ENCODE measurements around the gene TWNK.

Gene TWNK

GRCh38 chr10:100986952-100987684 lies at the start of gene TWNK, which contains the start of gene MRPL43 (continued):
- TF ChIP-seq, protein P1, sequence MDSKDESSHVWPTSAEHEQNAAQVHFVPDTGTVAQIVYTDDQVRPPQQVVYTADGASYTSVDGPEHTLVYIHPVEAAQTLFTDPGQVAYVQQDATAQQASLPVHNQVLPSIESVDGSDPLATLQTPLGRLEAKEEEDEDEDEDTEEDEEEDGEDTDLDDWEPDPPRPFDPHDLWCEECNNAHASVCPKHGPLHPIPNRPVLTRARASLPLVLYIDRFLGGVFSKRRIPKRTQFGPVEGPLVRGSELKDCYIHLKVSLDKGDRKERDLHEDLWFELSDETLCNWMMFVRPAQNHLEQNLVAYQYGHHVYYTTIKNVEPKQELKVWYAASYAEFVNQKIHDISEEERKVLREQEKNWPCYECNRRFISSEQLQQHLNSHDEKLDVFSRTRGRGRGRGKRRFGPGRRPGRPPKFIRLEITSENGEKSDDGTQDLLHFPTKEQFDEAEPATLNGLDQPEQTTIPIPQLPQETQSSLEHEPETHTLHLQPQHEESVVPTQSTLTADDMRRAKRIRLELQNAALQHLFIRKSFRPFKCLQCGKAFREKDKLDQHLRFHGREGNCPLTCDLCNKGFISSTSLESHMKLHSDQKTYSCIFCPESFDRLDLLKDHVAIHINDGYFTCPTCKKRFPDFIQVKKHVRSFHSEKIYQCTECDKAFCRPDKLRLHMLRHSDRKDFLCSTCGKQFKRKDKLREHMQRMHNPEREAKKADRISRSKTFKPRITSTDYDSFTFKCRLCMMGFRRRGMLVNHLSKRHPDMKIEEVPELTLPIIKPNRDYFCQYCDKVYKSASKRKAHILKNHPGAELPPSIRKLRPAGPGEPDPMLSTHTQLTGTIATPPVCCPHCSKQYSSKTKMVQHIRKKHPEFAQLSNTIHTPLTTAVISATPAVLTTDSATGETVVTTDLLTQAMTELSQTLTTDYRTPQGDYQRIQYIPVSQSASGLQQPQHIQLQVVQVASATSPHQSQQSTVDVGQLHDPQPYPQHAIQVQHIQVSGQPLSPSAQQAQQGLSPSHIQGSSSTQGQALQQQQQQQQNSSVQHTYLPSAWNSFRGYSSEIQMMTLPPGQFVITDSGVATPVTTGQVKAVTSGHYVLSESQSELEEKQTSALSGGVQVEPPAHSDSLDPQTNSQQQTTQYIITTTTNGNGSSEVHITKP (tag by site-specific recombination; IDR thresholded peaks at IDR 0.05), result 0 out of 2 replicates have a peak, but pooled peaks have one; percentile 6
- TF ChIP-seq ZSCAN18 (tag by site-specific recombination; IDR thresholded peaks at IDR 0.05) (no peak), ZNF146 (tag by site-specific recombination; IDR thresholded peaks at IDR 0.05) (no peak), ZNF529 (tag by site-specific recombination; IDR thresholded peaks at IDR 0.05; ENCODE audit: insufficient replicate concordance) (no peak), ZNF157 (tag by site-specific recombination; IDR thresholded peaks at IDR 0.05) (no peak), IKZF3 (tag by site-specific recombination; IDR thresholded peaks at IDR 0.05) (no peak), SP3 (tag by site-specific recombination; IDR thresholded peaks at IDR 0.05) (peak; percentile 87), ZNF501 (tag by site-specific recombination; IDR thresholded peaks at IDR 0.05) (peak; percentile 68; the same call in 1 of the 2 replicates), ZNF777 (tag by site-specific recombination; IDR thresholded peaks at IDR 0.05; ENCODE audit: borderline replicate concordance) (no peak), ZNF394 (tag by site-specific recombination; IDR thresholded peaks at IDR 0.05; ENCODE audit: borderline replicate concordance) (peak; percentile 91), ZNF624 (tag by site-specific recombination; IDR thresholded peaks at IDR 0.05) (no peak), ZNF776 (tag by site-specific recombination; IDR thresholded peaks at IDR 0.05; ENCODE audit: borderline replicate concordance) (no peak), ELK4 (IDR thresholded peaks at IDR 0.05; ENCODE audit: borderline replicate concordance, low read depth, low read length) (peak; percentile 51; the same call in 1 of the 2 replicates), ZNF174 (tag by site-specific recombination; IDR thresholded peaks at IDR 0.05) (no peak), SALL2 (tag by site-specific recombination; IDR thresholded peaks at IDR 0.05; ENCODE audit: borderline replicate concordance) (no peak), ZNF366 (tag by site-specific recombination; conservative IDR thresholded peaks at IDR 0.05) (no peak), CTCF (tag by site-specific recombination; IDR thresholded peaks at IDR 0.05) (no peak), ZFHX2 (tag by site-specific recombination; conservative IDR thresholded peaks at IDR 0.05) (peak; percentile 59)
- TF ChIP-seq, protein P2, sequence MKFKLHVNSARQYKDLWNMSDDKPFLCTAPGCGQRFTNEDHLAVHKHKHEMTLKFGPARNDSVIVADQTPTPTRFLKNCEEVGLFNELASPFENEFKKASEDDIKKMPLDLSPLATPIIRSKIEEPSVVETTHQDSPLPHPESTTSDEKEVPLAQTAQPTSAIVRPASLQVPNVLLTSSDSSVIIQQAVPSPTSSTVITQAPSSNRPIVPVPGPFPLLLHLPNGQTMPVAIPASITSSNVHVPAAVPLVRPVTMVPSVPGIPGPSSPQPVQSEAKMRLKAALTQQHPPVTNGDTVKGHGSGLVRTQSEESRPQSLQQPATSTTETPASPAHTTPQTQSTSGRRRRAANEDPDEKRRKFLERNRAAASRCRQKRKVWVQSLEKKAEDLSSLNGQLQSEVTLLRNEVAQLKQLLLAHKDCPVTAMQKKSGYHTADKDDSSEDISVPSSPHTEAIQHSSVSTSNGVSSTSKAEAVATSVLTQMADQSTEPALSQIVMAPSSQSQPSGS (tag by site-specific recombination; IDR thresholded peaks at IDR 0.05; ENCODE audit: low read depth), result no peak
- TF ChIP-seq, protein P3, sequence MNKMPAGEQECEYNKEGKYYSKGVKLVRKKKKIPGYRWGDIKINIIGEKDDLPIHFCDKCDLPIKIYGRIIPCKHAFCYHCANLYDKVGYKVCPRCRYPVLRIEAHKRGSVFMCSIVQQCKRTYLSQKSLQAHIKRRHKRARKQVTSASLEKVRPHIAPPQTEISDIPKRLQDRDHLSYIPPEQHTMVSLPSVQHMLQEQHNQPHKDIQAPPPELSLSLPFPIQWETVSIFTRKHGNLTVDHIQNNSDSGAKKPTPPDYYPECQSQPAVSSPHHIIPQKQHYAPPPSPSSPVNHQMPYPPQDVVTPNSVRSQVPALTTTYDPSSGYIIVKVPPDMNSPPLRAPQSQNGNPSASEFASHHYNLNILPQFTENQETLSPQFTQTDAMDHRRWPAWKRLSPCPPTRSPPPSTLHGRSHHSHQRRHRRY (tag by site-specific recombination; IDR thresholded peaks at IDR 0.05), result 0 out of 2 replicates have a peak, but pooled peaks have one; percentile 57
- TF ChIP-seq, protein P4, sequence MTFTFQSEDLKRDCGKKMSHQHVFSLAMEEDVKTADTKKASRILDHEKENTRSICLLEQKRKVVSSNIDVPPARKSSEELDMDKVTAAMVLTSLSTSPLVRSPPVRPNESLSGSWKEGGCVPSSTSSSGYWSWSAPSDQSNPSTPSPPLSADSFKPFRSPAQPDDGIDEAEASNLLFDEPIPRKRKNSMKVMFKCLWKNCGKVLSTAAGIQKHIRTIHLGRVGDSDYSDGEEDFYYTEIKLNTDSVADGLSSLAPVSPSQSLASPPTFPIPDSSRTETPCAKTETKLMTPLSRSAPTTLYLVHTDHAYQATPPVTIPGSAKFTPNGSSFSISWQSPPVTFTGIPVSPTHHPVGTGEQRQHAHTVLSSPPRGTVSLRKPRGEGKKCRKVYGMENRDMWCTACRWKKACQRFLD (tag by site-specific recombination; IDR thresholded peaks at IDR 0.05), result peak; percentile 84; the same call in 1 of the 2 replicates
